ENCODE results near the gene PTGER4. TPM values are rescaled to one million over a fixed set of nuclear protein-coding genes. Genes with fewer than 3 reads are reported as not detected.
A peak's percentile ranks its signal among the peaks of the same experiment; 100 is the strongest.

PTGER4 gene
- total RNA-seq, 4 donors from 2014 or later = 18.7 to 44.7 (median 28.8) TPM

DNA sequence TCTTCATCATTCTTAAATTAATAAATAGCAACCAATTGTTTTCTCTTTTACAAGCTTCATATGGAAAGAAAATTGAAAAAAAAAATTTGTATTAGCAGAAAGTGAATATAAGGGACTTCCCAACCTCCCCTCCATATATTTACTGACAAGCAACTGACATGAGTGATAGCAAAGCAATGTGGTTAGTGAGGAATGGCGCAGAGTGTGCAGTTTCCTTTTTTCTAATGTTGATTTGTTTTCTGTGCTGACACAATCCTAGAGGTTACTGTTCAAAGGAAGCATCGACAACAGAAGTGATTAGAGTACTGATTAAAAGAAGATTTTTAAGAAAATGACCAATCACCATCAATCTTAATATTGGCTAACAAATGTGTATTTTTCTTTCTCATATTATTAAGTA, 1.7 kb upstream of the PTGER4 start:
- Histone ChIP-seq H3K27ac (peak overlapping the region; percentile 95), H3K9me3 (no peaks in the 10 kb centered on the region), H3K4me1 (peaks cover 58% of the 10 kb centered on the region), H3K27me3 (no peaks in the 10 kb centered on the region), H3K4me3 (peak overlapping the region; percentile 88), H3K36me3 (no peaks in the 10 kb centered on the region)
- WGBS = 40% methylated on average over 2 of the region's 2 CpGs
- TF ChIP-seq, protein P1, sequence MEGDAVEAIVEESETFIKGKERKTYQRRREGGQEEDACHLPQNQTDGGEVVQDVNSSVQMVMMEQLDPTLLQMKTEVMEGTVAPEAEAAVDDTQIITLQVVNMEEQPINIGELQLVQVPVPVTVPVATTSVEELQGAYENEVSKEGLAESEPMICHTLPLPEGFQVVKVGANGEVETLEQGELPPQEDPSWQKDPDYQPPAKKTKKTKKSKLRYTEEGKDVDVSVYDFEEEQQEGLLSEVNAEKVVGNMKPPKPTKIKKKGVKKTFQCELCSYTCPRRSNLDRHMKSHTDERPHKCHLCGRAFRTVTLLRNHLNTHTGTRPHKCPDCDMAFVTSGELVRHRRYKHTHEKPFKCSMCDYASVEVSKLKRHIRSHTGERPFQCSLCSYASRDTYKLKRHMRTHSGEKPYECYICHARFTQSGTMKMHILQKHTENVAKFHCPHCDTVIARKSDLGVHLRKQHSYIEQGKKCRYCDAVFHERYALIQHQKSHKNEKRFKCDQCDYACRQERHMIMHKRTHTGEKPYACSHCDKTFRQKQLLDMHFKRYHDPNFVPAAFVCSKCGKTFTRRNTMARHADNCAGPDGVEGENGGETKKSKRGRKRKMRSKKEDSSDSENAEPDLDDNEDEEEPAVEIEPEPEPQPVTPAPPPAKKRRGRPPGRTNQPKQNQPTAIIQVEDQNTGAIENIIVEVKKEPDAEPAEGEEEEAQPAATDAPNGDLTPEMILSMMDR (IDR thresholded peaks at IDR 0.05) = no peak
- TF ChIP-seq POLR2AphosphoS5 (IDR thresholded peaks at IDR 0.05) (no peak), POLR2A (IDR thresholded peaks at IDR 0.05) (no peak), EP300 (IDR thresholded peaks at IDR 0.05) (no peak)
- DNase-seq (ENCODE audit: low spot score in 2 of 2) = no peak

DNA sequence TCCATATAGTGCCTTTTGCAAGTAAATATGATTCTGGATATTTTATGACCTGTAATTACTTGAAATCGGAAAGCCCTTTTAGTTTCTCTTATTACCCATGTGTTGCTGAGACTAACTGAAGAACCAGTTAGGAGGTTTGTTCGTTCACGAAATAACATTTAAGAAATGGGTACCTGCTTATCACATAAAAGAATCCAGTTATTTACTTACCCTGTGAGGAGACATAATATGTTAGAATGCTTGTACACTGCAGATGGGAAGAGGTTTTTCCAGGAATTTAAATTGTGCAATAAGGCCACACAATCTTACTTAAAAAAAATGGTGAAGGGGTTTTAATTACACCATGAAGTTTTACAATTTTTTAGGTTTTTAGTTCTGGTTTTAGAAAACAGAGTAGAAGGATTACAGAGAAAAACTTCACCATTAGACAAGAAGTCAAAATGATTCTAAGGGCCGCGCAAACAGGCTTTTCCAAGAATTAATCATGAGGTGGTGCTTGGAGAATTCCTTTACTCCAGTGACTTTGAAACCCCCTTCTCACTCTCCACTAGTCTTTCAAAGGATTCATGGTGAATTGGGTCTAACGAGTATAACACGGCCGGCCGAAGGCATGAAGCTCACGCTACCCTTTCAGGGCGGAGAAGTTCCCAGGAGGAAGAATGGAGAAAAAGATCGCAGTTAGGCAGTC, 1.1 kb upstream of the PTGER4 start:
- no peak for TF ChIP-seq POLR2A (IDR thresholded peaks at IDR 0.05)
- no peak for TF ChIP-seq POLR2AphosphoS5 (IDR thresholded peaks at IDR 0.05)
- TF ChIP-seq, protein P1 (IDR thresholded peaks at IDR 0.05) = no peak
- no peak for TF ChIP-seq EP300 (IDR thresholded peaks at IDR 0.05)
- H3K4me1 ChIP-seq = peaks cover 63% of the 10 kb centered on the region
- no peaks in the 10 kb centered on the region for H3K9me3 ChIP-seq
- no peaks in the 10 kb centered on the region for H3K27me3 ChIP-seq
- peak overlapping the region; percentile 88 for H3K4me3 ChIP-seq
- H3K36me3 ChIP-seq = no peaks in the 10 kb centered on the region
- WGBS = 7% methylated on average over 12 of the region's 12 CpGs
- H3K27ac ChIP-seq = peak overlapping the region; percentile 95
- no peak for DNase-seq (ENCODE audit: low spot score in 2 of 2)

DNA sequence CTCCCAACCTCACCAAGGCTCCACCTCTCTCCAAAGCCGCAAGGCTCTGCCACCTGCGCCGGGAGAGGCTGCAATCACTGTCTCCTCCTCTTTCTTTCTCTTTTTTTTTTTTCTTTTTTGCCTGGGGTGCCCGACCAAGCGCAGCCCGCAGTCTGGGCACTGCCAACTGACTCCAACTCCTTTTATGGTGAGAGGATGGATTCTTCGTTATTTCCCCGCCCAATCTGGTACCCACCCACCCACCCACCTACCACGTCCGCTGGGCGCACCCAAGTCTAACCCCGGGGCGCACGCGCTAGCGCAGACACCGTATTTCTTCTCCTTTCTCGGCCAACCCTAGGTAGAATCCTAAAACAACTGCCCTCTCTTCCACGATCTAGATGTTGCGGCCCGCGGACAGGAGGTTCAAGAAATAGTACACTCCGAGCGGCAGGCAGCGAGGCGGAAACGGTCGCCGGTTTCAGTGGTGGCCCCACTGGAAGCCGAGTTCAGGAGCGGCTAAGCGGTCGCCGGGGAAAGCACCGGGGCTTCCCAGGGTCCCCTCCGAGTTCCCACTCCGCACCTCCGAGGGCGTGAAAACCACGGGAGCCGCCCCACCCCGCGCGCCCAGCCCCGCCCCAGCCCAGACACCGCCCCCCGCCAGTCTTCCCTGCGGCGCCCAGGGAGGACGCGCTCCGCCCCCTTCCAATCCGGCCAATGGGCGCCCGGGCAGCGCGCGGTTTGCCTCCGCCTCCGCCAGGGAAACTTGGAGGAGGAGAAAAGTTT, 385 bp upstream of the PTGER4 start:
- under 1% methylated on average over 27 of the region's 60 CpGs for WGBS
- Histone ChIP-seq H3K9me3 (no peaks in the 10 kb centered on the region), H3K27ac (peak overlapping the region; percentile 95), H3K4me3 (peak overlapping the region; percentile 88), H3K27me3 (no peaks in the 10 kb centered on the region), H3K36me3 (no peaks in the 10 kb centered on the region), H3K4me1 (peaks cover 68% of the 10 kb centered on the region)
- peak in 1 of 3 donors; percentile 22 for TF ChIP-seq POLR2AphosphoS5 (IDR thresholded peaks at IDR 0.05)
- TF ChIP-seq, protein P1 (IDR thresholded peaks at IDR 0.05) = no peak
- DNase-seq (ENCODE audit: low spot score in 2 of 2) = peak; percentile 96 to 97

DNA sequence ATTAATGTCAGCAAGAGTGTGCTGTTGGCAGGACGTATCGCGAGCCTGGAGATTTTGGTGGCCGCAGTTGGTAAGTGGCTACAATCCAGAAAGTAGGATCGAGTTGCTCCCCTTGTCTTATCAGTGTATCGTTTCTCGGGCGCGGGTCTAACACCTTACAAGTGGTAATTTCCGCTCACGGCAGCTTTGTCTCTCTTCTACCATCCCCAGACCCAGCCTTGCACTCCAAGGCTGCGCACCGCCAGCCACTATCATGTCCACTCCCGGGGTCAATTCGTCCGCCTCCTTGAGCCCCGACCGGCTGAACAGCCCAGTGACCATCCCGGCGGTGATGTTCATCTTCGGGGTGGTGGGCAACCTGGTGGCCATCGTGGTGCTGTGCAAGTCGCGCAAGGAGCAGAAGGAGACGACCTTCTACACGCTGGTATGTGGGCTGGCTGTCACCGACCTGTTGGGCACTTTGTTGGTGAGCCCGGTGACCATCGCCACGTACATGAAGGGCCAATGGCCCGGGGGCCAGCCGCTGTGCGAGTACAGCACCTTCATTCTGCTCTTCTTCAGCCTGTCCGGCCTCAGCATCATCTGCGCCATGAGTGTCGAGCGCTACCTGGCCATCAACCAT, 1.1 kb downstream of the PTGER4 start:
- peaks cover 79% of the 10 kb centered on the region for H3K4me1 ChIP-seq
- H3K27me3 ChIP-seq = no peaks in the 10 kb centered on the region
- peak overlapping the region; percentile 95 for H3K27ac ChIP-seq
- TF ChIP-seq, protein P1 (IDR thresholded peaks at IDR 0.05) = peak in 1 of 2 donors; percentile 9
- TF ChIP-seq EP300 (IDR thresholded peaks at IDR 0.05) (no peak), POLR2AphosphoS5 (IDR thresholded peaks at IDR 0.05) (no peak)
- H3K4me3 ChIP-seq = peak overlapping the region; percentile 88
- 2% methylated on average over 18 of the region's 37 CpGs for WGBS
- peak in 1 of 2 donors; percentile 71 for DNase-seq (ENCODE audit: low spot score in 2 of 2)
- no peaks in the 10 kb centered on the region for H3K9me3 ChIP-seq
- no peaks in the 10 kb centered on the region for H3K36me3 ChIP-seq
